Measurements from ENCODE around the gene RNF223.

GRCh38 chr1:1115136-1115785 is 41.2 kb upstream of the RNF223 start:
- TF ChIP-seq EZH2 (IDR thresholded peaks at IDR 0.05) (no peak), CTCF (IDR thresholded peaks at IDR 0.05) (no peak), EZH2phosphoT487 (IDR thresholded peaks at IDR 0.05) (no peak)

All from neural progenitor cell (in vitro differentiated cells).